ENCODE data around the gene MAP3K2.
"Not testable (repeated sequence)": the region's sequence is repeated elsewhere in the genome, so short reads cannot be mapped to it uniquely, and the experiment has no call there.

The MAP3K2 gene

DNA sequence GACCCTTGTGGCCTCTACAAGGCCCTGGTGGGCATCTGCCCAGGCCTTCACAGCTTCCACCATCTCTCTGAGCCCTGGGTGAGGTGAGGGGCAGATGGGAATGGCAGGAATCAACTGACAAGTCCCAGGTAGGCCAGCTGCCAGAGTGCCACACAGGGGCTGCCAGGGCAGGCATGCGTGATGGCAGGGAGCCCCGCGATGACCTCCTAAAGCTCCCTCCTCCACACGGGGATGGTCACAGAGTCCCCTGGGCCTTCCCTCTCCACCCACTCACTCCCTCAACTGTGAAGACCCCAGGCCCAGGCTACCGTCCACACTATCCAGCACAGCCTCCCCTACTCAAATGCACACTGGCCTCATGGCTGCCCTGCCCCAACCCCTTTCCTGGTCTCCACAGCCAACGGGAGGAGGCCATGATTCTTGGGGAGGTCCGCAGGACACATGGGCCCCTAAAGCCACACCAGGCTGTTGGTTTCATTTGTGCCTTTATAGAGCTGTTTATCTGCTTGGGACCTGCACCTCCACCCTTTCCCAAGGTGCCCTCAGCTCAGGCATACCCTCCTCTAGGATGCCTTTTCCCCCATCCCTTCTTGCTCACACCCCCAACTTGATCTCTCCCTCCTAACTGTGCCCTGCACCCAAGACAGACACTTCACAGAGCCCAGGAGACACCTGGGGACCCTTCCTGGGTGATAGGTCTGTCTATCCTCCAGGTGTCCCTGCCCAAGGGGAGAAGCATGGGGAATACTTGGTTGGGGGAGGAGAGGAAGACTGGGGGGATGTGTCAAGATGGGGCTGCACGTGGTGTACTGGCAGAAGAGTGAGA, 32.5 kb upstream of the MAP3K2 start:
- DNase-seq = no peak

DNA sequence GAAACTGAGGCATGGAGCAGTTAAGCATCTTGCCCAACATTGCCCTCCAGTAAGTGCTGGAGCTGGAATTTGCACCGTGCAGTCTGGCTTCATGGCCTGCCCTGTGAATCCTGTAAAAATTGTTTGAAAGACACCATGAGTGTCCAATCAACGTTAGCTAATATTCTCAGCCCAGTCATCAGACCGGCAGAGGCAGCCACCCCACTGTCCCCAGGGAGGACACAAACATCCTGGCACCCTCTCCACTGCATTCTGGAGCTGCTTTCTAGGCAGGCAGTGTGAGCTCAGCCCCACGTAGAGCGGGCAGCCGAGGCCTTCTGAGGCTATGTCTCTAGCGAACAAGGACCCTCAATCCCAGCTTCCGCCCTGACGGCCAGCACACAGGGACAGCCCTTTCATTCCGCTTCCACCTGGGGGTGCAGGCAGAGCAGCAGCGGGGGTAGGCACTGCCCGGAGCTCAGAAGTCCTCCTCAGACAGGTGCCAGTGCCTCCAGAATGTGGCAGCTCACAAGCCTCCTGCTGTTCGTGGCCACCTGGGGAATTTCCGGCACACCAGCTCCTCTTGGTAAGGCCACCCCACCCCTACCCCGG, 31.8 kb upstream of the MAP3K2 start:
- DNase-seq = no peak

DNA sequence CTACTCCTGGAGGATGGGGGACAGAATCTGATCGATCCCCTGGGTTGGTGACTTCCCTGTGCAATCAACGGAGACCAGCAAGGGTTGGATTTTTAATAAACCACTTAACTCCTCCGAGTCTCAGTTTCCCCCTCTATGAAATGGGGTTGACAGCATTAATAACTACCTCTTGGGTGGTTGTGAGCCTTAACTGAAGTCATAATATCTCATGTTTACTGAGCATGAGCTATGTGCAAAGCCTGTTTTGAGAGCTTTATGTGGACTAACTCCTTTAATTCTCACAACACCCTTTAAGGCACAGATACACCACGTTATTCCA, 31.3 kb upstream of the MAP3K2 start:
- no peak for DNase-seq

DNA sequence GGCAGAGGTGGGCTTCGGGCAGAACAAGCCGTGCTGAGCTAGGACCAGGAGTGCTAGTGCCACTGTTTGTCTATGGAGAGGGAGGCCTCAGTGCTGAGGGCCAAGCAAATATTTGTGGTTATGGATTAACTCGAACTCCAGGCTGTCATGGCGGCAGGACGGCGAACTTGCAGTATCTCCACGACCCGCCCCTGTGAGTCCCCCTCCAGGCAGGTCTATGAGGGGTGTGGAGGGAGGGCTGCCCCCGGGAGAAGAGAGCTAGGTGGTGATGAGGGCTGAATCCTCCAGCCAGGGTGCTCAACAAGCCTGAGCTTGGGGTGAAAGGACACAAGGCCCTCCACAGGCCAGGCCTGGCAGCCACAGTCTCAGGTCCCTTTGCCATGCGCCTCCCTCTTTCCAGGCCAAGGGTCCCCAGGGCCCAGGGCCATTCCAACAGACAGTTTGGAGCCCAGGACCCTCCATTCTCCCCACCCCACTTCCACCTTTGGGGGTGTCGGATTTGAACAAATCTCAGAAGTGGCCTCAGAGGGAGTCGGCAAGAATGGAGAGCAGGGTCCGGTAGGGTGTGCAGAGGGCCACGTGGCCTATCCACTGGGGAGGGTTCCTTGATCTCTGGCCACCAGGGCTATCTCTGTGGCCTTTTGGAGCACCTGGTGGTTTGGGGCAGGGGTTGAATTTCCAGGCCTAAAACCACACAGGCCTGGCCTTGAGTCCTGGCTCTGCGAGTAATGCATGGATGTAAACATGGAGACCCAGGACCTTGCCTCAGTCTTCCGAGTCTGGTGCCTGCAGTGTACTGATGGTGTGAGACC, 30.7 kb upstream of the MAP3K2 start, which contains the start of gene PROC:
PROC (plus strand) TSS at position 128 of the 812 bp plus-strand sequence. CDS start 1,516 bp downstream, outside the sequence.
- DNase-seq = no peak

DNA sequence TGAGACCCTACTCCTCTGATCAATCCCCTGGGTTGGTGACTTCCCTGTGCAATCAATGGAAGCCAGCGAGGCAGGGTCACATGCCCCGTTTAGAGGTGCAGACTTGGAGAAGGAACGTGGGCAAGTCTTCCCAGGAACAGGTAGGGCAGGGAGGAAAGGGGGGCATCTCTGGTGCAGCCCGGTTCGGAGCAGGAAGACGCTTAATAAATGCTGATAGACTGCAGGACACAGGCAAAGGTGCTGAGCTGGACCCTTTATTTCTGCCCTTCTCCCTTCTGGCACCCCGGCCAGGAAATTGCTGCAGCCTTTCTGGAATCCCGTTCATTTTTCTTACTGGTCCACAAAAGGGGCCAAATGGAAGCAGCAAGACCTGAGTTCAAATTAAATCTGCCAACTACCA, 29.6 kb upstream of the MAP3K2 start:
- no peak for DNase-seq

DNA sequence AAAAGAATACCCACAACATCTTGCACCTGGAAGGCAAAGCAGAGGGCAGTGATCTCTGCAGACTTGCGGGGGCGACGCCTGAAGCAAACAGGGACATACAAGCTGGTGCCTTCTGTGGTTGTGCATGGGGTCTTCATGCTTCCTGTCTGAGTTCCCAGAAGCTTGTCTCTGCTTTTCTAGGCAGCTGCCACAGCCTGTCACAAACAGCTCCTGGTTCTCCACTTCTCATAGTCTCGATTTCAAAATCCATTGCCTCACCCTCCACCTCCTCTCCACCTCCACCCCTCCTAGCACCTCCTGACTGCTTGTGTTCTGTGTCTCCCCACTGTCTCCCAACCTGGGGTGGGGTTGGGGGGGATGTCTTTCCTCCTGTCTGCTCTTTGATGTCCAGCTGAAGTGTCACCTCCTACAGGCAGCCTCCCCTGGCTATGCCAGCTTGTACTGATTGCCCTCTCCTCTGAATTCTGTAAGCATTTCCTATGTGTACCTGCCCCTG, 28.8 kb upstream of the MAP3K2 start:
- no peak for DNase-seq

DNA sequence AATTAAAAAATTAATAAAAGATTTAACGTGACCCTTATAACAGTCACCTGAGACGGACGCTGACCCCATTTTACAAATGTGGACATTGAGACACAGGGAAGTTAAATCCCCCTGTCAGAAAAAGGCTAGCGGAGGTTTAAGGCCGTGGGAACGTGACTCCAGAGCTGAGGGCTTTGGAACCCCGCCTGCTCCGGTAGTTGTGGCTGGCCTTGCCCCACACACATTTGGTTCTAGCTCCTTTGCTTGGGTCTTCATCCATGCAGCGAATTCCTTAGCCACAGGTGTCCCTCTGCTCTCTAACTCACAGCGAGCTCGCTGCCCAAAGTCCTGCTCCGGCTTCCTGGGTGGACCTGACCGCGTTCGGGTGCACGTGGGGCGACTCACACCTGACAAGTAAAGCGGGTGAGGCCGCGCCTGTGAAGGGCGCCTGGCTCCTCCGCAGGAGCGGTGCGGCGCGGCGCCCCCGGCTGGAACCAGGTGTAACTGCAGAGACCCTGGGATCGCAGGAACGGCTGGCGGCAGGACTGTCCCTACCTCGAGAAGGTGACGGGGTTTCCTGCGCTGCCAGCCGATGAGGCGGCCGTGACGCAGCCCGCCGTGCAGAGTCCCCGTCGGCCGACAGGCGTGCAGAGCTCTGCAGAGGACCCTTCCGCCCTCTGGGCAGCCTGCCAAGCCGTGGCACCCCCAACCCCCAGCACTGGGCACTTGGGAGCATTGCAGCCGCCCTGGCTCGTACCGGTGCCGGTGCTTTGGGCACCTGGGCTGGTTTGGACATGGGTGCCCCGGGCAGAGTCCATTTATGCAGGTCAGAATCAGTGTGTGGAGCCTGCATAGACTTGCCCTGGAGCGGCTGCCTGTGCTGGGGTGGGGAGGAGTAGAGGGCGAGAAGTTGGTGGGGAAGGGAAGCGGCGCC, 28.1 kb upstream of the MAP3K2 start:
- peak; percentile 87 to 91 for DNase-seq

DNA sequence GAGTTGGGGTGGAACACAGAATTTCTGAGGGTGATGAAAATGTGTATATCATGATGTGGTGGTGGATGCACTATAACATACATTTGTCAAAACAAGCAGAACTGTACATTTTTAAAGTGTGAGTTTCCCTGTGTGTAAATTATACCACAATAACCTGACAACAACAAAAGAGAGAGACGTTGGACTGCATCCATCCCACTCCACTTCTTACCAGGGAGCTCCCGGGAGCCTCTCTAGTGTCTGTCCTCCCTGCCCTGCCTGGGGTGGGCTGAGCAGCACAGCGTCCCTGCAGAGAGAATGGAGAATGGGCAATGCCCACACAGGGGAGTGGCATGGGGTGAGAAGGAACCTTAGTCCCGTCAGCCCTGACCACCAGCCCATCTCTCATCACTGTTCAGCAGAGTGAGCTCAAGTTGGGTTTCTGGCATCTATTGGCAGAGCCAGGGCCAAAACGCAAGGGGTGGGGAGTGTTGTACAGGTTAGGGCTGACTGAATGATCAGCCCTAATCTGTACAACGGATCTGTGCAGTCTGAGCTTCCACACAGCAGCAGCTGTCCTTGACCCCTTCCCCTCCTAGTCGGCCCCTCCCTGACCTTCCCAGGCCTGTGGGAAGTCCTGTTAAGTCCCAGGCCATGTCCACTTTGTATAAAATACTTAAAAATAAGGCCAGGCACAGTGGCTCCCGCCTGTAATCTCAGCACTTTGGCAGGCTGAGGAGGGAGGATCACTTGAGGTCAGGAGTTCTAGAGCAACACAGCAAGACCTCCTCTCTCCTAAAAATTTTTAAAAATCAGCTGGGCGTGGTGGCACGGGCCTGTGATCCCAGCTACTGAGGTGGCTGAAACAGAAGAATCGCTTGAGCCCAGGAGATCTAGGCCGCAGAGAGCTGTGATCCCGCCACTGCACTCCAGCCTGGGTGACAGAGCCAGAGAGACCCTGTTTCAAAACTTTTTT, 27.1 kb upstream of the MAP3K2 start:
- no peak for DNase-seq

DNA sequence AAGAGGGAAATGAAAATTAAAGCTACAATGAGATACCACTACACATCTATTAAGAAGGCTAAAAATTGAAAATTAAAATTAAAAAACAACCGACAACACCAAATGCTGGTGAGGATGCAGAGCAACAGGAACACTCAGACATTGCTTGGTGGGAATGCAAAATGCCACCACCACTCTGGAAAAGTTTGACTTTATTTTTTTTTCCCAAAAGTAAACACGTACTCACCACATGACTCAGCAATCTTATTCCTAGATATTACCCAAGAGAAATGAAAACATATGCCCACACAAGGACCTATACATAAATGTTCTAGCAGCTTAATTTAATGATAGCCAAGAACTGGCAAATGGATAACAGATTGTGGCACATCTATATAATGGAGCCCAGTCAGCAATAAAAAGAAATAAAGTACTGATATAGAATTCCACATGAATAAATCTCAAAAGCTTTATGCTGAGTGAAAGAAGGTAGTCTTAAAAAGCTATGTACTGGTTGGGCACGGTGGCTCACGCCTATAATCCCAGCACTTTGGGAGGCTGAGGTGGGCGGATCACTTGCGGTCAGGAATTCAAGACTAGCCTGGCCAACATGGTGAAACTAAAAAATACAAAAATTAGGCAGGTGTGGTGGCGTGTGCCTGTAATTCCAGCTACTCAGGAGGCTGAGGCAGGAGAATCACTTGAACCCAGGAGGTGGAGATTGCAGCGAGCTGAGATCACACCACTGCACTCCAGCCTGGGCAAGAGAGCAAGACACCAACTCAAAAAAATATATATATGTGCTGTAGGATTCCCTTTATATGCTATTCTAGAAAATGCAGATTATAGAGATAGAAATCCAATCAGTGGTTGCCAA, 26.2 kb upstream of the MAP3K2 start:
- no peak for DNase-seq

DNA sequence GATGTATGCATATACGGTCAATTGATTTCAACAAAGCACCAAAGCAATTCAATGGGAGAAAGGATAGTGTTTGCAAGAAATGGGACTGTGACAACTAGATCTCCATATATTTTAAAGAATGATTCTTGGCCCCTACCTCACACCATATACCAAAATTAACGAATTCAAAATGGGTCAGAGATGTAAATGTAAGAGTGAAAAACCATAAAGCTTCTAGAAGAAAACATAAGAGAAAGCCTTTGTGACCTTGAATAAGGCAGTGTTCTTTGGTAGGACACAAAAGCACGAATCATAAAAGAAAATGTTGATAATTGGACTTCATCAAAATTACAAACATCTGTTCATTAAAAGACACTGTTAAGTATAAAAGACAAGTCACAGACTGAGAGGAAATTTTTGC, 25.4 kb upstream of the MAP3K2 start:
- DNase-seq = no peak

DNA sequence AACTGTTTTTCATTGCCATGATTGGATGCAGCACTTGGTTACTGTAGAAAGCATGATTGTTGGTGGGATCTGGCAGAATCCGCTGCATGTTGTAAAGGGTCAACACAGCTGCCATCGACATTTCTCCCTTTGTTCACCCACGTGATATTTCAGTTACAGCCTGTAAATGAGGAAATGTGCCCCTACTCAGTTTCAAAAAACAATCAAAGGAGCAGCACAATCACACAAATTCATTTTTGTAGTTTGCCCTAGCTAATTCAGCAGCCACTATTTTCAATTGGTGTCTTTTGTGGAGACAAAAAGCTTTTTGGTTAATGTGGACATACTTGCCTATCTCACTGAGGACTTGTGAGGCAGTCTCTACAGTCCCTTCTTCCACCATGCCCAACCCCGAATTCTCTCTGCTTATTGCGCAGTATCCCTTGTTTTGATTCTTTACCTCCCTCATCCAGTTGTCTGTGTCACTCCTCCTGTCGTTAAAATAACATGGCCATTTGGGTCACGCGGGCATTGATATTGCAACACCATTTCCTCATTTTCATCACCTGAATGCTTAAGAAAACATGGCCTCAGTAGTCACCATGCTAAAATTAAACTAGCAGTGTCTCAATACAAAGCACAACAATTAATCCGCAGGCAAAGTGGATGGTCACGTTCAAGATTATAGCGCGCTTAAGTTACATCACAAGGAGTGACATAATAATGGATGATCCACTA, 24.0 kb upstream of the MAP3K2 start:
- peak in 1 of 2 experiments; percentile 11 for DNase-seq

DNA sequence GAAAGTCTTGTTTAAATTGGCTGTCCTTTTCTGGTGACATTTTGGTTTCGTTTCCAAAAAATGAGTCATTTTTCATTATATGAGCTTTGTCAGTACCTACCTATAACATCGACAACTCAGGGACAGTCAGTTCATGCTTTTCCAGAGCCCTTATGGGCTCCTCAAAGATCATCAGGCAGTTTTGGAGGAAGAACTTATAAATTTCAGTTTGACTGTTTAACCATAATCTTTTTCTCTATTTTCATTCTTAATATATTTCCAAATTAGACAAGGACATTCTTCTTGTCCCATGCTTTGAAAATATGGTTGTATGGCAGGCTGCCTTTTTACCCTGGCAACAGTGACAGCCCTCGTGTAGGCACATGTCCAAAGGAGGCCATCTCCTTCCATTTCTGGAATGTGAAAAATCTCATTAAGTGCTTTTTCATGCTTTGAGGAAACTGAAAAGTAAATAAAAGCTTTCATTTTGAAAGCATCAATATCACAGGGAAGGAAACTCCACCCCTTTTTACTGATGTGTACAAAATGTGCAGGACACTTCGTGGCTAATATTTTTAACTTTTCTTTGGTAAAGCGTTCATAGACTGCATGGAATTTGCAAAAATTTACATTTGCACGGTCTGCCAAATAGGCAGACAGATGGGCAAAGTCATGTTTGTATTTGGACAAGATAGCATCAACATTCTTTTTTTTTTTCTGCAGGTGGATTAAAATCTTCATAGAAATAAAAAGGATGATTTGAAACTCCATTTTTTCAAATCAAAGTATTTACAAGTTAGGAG, 23.3 kb upstream of the MAP3K2 start:
- peak in 1 of 2 experiments; percentile 35 for DNase-seq

DNA sequence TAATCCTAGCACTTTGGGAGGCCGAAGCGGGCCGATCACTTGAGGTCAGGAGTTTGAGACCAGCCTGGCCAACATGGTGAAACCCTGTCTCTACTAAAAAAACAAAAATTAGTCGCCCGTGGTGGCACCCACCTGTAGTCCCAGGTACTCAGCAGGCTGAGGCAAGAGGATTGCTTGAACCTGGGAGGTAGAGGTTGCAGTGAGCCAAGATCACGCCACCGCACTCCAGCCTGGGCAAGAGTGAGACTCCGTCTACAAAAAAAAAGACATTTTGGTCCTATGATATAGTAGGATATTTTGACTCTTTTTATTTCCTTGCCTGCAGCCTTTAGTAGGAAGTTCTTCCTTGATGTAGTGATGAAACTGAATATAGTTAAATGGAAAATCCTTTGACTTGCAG, 21.9 kb upstream of the MAP3K2 start:
- DNase-seq = not testable (repeated sequence)

DNA sequence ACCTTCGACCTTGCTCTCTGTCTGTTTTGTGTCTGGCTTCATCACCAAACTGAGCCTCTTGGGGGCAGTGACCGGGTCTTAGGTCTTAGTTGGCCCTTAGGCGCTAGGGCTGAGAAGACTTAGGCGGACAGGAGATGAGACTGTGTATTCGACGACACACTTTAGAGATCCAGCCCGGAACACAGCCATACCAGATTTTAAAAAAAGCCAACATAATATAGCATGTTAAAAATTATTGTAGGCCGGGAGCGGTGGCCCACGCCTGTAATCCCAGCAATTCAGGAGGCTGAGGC, 21.0 kb upstream of the MAP3K2 start:
- no peak for DNase-seq

DNA sequence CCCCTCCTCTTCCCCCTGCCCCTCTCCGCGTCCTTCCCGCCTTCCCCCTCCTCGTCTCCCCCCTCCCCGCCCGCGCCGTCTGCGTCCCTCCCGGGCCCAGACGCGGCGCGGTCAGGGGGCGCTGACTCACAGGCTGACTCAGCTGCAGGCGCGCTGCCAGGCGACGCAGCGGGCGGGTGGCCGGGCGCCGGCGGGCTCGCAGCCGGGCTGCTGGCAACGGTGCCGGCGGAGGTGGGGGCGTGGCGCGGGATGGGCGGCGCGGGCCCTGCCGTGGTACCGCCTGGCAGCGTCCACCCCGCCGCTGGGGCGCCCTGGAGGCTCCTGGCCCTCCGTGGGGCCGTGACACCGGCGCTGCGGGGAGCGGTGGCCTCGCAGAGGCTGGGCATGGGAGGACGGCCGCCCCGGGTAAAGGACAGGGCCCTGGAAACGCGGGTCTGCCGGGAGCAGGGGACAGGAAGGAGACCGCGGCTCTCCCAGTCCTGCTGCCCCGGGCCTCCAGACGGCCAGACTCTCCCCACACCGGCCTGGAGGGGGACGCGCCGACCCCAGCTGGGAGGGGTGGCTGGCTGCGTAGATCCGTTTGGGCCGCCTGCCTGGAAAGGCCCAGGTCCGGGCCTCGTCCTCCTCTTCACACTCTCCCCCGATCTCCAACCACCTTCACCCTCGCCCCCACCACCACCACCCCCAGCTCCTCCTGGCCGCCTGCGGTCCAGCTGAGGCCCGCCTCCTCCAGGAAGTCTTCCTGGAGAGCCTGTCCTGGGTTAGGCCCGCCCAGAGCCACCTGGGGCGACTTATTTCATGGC, 20.4 kb upstream of the MAP3K2 start:
- peak; percentile 91 to 95 for DNase-seq

DNA sequence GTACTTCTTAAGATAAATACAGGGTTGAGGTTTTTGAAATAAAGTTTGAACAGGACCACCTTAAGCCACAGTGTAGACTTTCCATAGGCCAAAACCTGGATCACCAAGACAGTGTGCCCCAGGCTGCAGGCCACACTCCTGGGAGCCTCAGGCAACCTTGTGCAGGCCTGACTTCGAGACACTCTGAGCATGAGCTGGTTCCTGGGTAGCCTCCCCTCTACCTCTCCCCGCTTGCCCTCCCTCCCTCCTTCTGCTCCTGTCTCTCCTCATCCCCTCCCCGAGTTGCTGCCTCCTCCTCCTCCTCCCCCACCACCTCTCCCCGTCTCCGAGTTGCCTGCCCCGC, 19.9 kb upstream of the MAP3K2 start:
- no peak for DNase-seq

DNA sequence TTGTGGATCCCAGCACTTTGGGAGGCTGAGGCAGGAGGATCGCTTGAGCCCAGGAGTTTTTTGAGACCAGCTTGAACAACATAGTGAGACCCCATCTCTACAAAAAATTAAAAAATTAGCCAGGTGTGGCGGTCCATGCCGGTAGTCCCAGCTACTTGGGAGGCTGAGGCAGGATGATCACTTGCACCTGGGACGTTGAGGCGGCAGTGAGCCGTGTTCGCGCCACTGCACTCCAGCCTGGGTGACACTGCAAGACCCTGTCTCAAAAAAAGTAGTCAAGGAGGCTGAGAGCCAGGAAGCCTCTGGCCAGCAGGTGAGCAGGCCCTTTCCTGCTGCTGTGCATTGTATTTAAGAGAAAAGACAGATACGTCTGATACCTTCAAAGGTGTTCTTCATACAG, 19.3 kb upstream of the MAP3K2 start:
- no peak for DNase-seq

DNA sequence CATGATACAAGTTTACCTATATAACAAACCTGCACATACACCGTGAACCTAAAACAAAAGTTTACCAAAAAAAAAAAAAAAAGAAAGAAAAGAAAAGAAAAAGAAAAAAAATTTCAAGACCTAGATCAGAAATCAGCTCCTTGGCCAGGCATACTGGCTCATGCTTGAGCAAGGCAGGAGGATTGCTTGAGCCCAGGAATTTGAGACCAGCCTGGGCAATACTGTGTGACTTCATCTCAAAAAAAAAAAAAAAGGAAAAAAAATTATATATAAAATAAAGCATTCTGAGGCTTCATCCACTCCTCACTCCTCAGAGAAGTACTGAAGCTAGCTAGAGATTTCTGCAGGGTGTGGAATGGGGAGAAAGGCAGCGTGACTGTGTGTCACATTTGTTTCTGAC, 18.7 kb upstream of the MAP3K2 start:
- DNase-seq = no peak
